H1 (cell line): ENCODE results near the gene RPS21. TPM values are rescaled to one million over a fixed set of nuclear protein-coding genes. Genes with fewer than 3 reads are reported as not detected.

Experiments
- CTCF ChIA-PET: fragments of 300-600 bp; sonication (Branson Sonifier 250); formaldehyde crosslinking; loops from one replicate; lab custom pipeline; 2021; ENCODE audit not compliant: partially characterized antibody; lab: Charles Lee
- POLR2A ChIA-PET: fragments of 300-600 bp; sonication (Branson Sonifier 250); formaldehyde crosslinking; loops from one replicate; lab custom pipeline; 2021; ENCODE audit warnings: inconsistent platforms; ENCODE audit not compliant: partially characterized antibody; lab: Charles Lee
- DNase-seq, 2 experiments: peaks; one replicate each; pipeline versions ENCODE4 v3.0.0 to v3.0.0-alpha.2; 2010 to 2022; ENCODE audit warnings: low spot score in 2 of 2, low read depth in 1 of 2, mixed read lengths in 1 of 2
- FAIRE-seq: peaks from 2 replicates; lab custom pipeline; 2011; peaks lifted over from hg19 to GRCh38; lab: Jason Lieb, UNC
- H2AFZ ChIP-seq: 2 replicates; pipeline ENCODE4 v1.8.1; 2012; ENCODE audit warnings: low read length, inconsistent platforms
- H2AK5ac ChIP-seq: 2 replicates; pipeline ENCODE4 v1.6.1; 2013; ENCODE audit warnings: low read depth, low read length
- H2BK120ac ChIP-seq: replicated peaks from 2 replicates; pipeline ENCODE3; 2013; ENCODE audit warnings: low read depth, low read length, inconsistent platforms
- H2BK12ac ChIP-seq: 2 replicates; pipeline ENCODE4 v1.6.1; 2013; ENCODE audit warnings: low read depth, low read length
- H2BK15ac ChIP-seq: 2 replicates; pipeline ENCODE4 v1.6.1; 2013; ENCODE audit warnings: low read length
- H2BK20ac ChIP-seq: 2 replicates; pipeline ENCODE4 v1.6.1; 2013; ENCODE audit warnings: low read length
- H2BK5ac ChIP-seq: 2 replicates; pipeline ENCODE4 v1.6.1; 2013; ENCODE audit warnings: low read depth, low read length
- H3K14ac ChIP-seq: 2 replicates; pipeline ENCODE4 v1.6.1; 2013; ENCODE audit warnings: inconsistent platforms; ENCODE audit not compliant: insufficient read length
- H3K18ac ChIP-seq: 2 replicates; pipeline ENCODE4 v1.6.1; 2013; ENCODE audit warnings: low read length; ENCODE audit errors: extremely low read depth
- H3K23ac ChIP-seq: 2 replicates; pipeline ENCODE4 v1.6.1; 2013; ENCODE audit warnings: inconsistent platforms; ENCODE audit not compliant: insufficient read length
- H3K23me2 ChIP-seq: 2 replicates; pipeline ENCODE4 v1.6.1; 2013; ENCODE audit warnings: low read depth, low read length
- H3K27ac ChIP-seq: 2 replicates; pipeline ENCODE4 v1.6.1; 2011; ENCODE audit warnings: low read depth, low read length, inconsistent platforms
- H3K27me3 ChIP-seq, 4 experiments: replicated peaks in 1 of 4; 1 replicate in 1 of 4; 2 replicates in 3 of 4; pipeline versions ENCODE4 v1.6.1 to v1.8.1; 2011 to 2013; ENCODE audit warnings: low read length in 3 of 4, mild to moderate bottlenecking in 3 of 4, inconsistent platforms in 2 of 4, mixed read lengths in 2 of 4, moderate library complexity in 1 of 4; ENCODE audit not compliant: control insufficient read depth in 3 of 4, insufficient read depth in 3 of 4; ENCODE audit errors: extremely low read depth in 1 of 4
- H3K36me3 ChIP-seq, 4 experiments: 2 replicates each; pipeline versions ENCODE4 v1.6.1 to v1.8.1; 2011 to 2013; ENCODE audit warnings: mild to moderate bottlenecking in 4 of 4, low read length in 3 of 4, moderate library complexity in 2 of 4, control low read depth in 1 of 4, inconsistent platforms in 1 of 4; ENCODE audit not compliant: insufficient read depth in 4 of 4, control insufficient read depth in 2 of 4
- H3K4ac ChIP-seq: replicated peaks from 2 replicates; pipeline ENCODE3; 2013; ENCODE audit warnings: low read length, low read depth, mixed read lengths, inconsistent platforms; ENCODE audit not compliant: insufficient read length
- H3K4me1 ChIP-seq, 4 experiments: replicated peaks in 1 of 4; 1 replicate in 1 of 4; 2 replicates in 3 of 4; pipeline versions ENCODE4 v1.6.1 to v1.8.1; 2011 to 2013; ENCODE audit warnings: low read length in 3 of 4, inconsistent platforms in 2 of 4, mixed read lengths in 1 of 4; ENCODE audit not compliant: insufficient read depth in 4 of 4, control insufficient read depth in 3 of 4
- H3K4me2 ChIP-seq, 2 experiments: 2 replicates each; pipeline versions ENCODE4 v1.6.1 to v1.8.1; 2011 to 2013; ENCODE audit warnings: low read depth in 2 of 2, low read length in 2 of 2, control low read depth in 1 of 2, inconsistent platforms in 1 of 2, mild to moderate bottlenecking in 1 of 2; ENCODE audit not compliant: insufficient read depth in 1 of 2
- H3K4me3 ChIP-seq, 4 experiments: fragments of 200-600, 300-600 bp in 1 of 4; sonication (generic), shearing (Covaris generic), sonication (Bioruptor Twin) in 1 of 4; 2 replicates each; pipeline versions ENCODE4 v1.5.1 to v1.8.1; 2011 to 2016; ENCODE audit warnings: low read length in 4 of 4, low read depth in 3 of 4, control low read depth in 2 of 4, inconsistent platforms in 2 of 4, mild to moderate bottlenecking in 2 of 4, mixed read lengths in 1 of 4, moderate library complexity in 1 of 4; ENCODE audit not compliant: insufficient read depth in 2 of 4; ENCODE audit errors: extremely low read depth in 1 of 4
- H3K56ac ChIP-seq: replicated peaks from 2 replicates; pipeline ENCODE3; 2013; ENCODE audit warnings: low read depth, mild to moderate bottlenecking, mixed read lengths, low read length, inconsistent platforms; ENCODE audit not compliant: insufficient read length
- H3K79me1 ChIP-seq: 2 replicates; pipeline ENCODE4 v1.6.1; 2013; ENCODE audit warnings: low read depth, low read length, control low read depth
- H3K79me2 ChIP-seq, 2 experiments: 2 replicates each; pipeline versions ENCODE4 v1.6.1 to v1.8.1; 2012 to 2013; ENCODE audit warnings: low read length in 2 of 2, mild to moderate bottlenecking in 2 of 2, inconsistent platforms in 1 of 2; ENCODE audit not compliant: insufficient read depth in 2 of 2, control insufficient read depth in 1 of 2
- H3K9ac ChIP-seq, 4 experiments: replicated peaks in 1 of 4; 1 replicate in 1 of 4; 2 replicates in 3 of 4; pipeline versions ENCODE4 v1.6.1 to v1.8.1; 2011 to 2013; ENCODE audit warnings: low read depth in 3 of 4, low read length in 3 of 4, control low read depth in 2 of 4, mild to moderate bottlenecking in 2 of 4, moderate library complexity in 2 of 4, inconsistent platforms in 1 of 4; ENCODE audit errors: extremely low read depth in 1 of 4
- H3K9me3 ChIP-seq, 2 experiments: 2 replicates each; pipeline versions ENCODE4 v1.6.1 to v1.8.1; 2012 to 2013; ENCODE audit warnings: mild to moderate bottlenecking in 2 of 2, moderate library complexity in 2 of 2, control low read depth in 1 of 2, inconsistent platforms in 1 of 2, low read depth in 1 of 2, low read length in 1 of 2, mixed read lengths in 1 of 2; ENCODE audit not compliant: insufficient read depth in 2 of 2
- H4K20me1 ChIP-seq, 2 experiments: replicated peaks in 1 of 2; 2 replicates each; pipeline versions ENCODE3 to v1.8.1; 2011 to 2013; ENCODE audit warnings: inconsistent platforms in 2 of 2, low read length in 2 of 2, mild to moderate bottlenecking in 1 of 2; ENCODE audit not compliant: insufficient read depth in 2 of 2, control insufficient read depth in 1 of 2
- H4K5ac ChIP-seq: 2 replicates; pipeline ENCODE4 v1.6.1; 2013; ENCODE audit warnings: low read length, low read depth, mixed read lengths, inconsistent platforms; ENCODE audit not compliant: insufficient read length
- H4K8ac ChIP-seq: 2 replicates; pipeline ENCODE4 v1.8.0; 2013; ENCODE audit warnings: mild to moderate bottlenecking, moderate library complexity, low read length, inconsistent platforms; ENCODE audit not compliant: insufficient read depth; ENCODE audit errors: extremely low read depth
- H4K91ac ChIP-seq: replicated peaks from 2 replicates; pipeline ENCODE3; 2013; ENCODE audit warnings: low read length, mixed read lengths, inconsistent platforms; ENCODE audit not compliant: insufficient read length
- GABPA ChIP-seq: IDR thresholded peaks from 2 replicates; pipeline ENCODE4 v1.6.1; 2011; ENCODE audit warnings: mild to moderate bottlenecking, low read length, moderate library complexity, borderline replicate concordance; ENCODE audit not compliant: insufficient read depth
- JUND ChIP-seq: IDR thresholded peaks from 2 replicates; pipeline ENCODE4 v1.6.1; 2011; ENCODE audit warnings: mild to moderate bottlenecking, improper control_type of control experiment, low read length
- KDM4A ChIP-seq: IDR thresholded peaks from one replicate; pipeline ENCODE4 v1.7.1; 2012; ENCODE audit warnings: low read depth, mild to moderate bottlenecking, moderate library complexity, low read length, inconsistent platforms; ENCODE audit not compliant: severe bottlenecking
- NANOG ChIP-seq: IDR thresholded peaks from 2 replicates; pipeline ENCODE4 v1.6.1; 2011; ENCODE audit warnings: low read length, low read depth, mild to moderate bottlenecking, inconsistent platforms; ENCODE audit not compliant: insufficient read depth, poor library complexity, severe bottlenecking
- NRF1 ChIP-seq: IDR thresholded peaks from 2 replicates; pipeline ENCODE4 v1.6.1; 2011; ENCODE audit warnings: mild to moderate bottlenecking, low read depth, low read length, improper control_type of control experiment
- PHF8 ChIP-seq: fragments of 200-600 bp; sonication (generic); conservative IDR thresholded peaks from 2 replicates; pipeline ENCODE4 v1.7.1; 2012; ENCODE audit warnings: low read depth, mild to moderate bottlenecking, inconsistent platforms, low read length, moderate library complexity
- SRF ChIP-seq: IDR thresholded peaks from 2 replicates; pipeline ENCODE4 v1.6.1; 2011; ENCODE audit warnings: mild to moderate bottlenecking, low read depth, low read length, moderate library complexity
- WGBS, 2 experiments: shearing (Covaris generic) in 1 of 2; methylation state at CpG; one replicate each; pipeline versions ENCODE4 v1.1.6 to v1.1.7; 2013 to 2015; ENCODE audit warnings: low lambda C conversion rate in 2 of 2, mixed read lengths in 2 of 2, inconsistent platforms in 1 of 2, low coverage in 1 of 2, missing lambda C conversion rate in 1 of 2; ENCODE audit not compliant: insufficient replicate concordance in 2 of 2, insufficient coverage in 1 of 2, insufficient read length in 1 of 2; ENCODE audit errors: extremely low coverage in 1 of 2, missing lambda C conversion rate in 1 of 2; 5-methylcytosine and 5-hydroxymethylcytosine counted together
- polyA plus RNA-seq, 7 experiments: library from polyadenylated mRNA; depleted of rRNA in 3 of 7; stranded (reverse) in 5 of 7; unstranded in 2 of 7; fragments of >200 nt in 5 of 7; fragments of 200-250 nt in 2 of 7; gene quantifications; 1 replicate in 5 of 7; 2 replicates in 1 of 7; 4 replicates in 1 of 7; pipeline versions ENCODE4 v1.2.1 to v1.2.3, GENCODE V29; 2011 to 2013; ENCODE audit warnings: missing spikeins in 2 of 7, mixed read lengths in 2 of 7
- total RNA-seq: library from RNA; stranded (reverse); fragmentation: NEBNext Ultra II Directional; extraction: Animal tissue kit (Norgen Biotek cat#: 25700); gene quantifications from 2 replicates; pipeline ENCODE4 v1.2.1, GENCODE V29; 2021
- TF ChIP-seq, protein P1 (sequence below), 3 experiments: IDR thresholded peaks; 1 replicate in 2 of 3; 2 replicates in 1 of 3; pipeline versions ENCODE4 v1.5.1 to v1.6.1; 2011; ENCODE audit warnings: low read length in 3 of 3, mild to moderate bottlenecking in 3 of 3, inconsistent platforms in 2 of 3, low read depth in 1 of 3, moderate library complexity in 1 of 3; ENCODE audit not compliant: insufficient read depth in 1 of 3; ENCODE audit errors: control extremely low read depth in 1 of 3
- TF ChIP-seq, protein P2 (sequence below): IDR thresholded peaks from 2 replicates; pipeline ENCODE4 v1.6.1; 2011; ENCODE audit warnings: low read depth, mild to moderate bottlenecking, low read length; ENCODE audit not compliant: insufficient read depth

Gene RPS21
- total and polyA plus RNA-seq, 2 of the 8 experiments (the other 6 are each of a cell fraction or from before 2014, with no cell fraction given), result 1,787 to 7,219 TPM

DNA sequence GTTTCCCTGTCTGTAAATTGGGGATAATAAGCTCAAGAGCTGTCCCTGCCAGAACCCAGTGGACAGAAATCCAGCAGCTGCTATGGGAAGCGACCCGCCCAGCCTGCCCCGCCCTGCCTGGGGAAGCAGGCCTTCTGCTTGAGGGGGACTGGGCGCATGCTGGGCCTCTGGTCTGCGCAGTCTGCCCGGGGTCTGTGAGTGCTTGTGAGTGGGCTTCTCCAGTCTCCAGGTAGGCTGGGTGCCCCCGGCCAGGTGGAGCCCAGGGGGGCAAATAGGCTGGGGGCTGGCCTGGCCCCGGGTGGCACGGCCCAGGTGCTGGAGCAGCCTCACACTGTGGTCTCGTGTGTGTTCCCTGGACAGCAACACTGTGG, 41.1 kb downstream of the RPS21 start:
- peak overlapping the region in 1 of 2 experiments; percentile 46; a peak in 1 of 4 replicates for H3K4me2 ChIP-seq
- H4K91ac ChIP-seq, result peak overlapping the region; percentile 76
- no peak overlapping the region for H3K9ac ChIP-seq
- no peaks in the 10 kb centered on the region for H3K79me2 ChIP-seq
- peak overlapping the region; percentile 75; the same call in 1 of the 2 replicates for H2BK15ac ChIP-seq
- H4K8ac ChIP-seq, result peak overlapping the region; percentile 28; the same call in 1 of the 2 replicates
- no peak overlapping the region for H4K5ac ChIP-seq
- FAIRE-seq, result no peak
- H2BK20ac ChIP-seq, result peak overlapping the region; percentile 87; the same call in 1 of the 2 replicates
- H3K23ac ChIP-seq, result no peak overlapping the region
- no peaks in the 10 kb centered on the region; a peak in 1 of 7 replicates for H3K27me3 ChIP-seq
- ChIA-PET CTCF (interaction anchor here (0.7 to 10.8 kb wide), 10 partner anchors 10 to 189 kb away, joined by 3 to 104 read pairs (median 4); no protein-coding TSS in a partner anchor), POLR2A (interaction anchor here (1.4 to 1.9 kb wide), 2 partner anchors 12 to 18 kb away, joined by 6 to 7 read pairs; no protein-coding TSS in a partner anchor)
- no peak overlapping the region for H3K4me3 ChIP-seq
- H3K23me2 ChIP-seq, result peaks cover 3% of the 10 kb centered on the region
- no peak overlapping the region for H3K4ac ChIP-seq
- no peak overlapping the region for H3K14ac ChIP-seq
- no peak overlapping the region for H3K56ac ChIP-seq
- peak overlapping the region; percentile 98; the same call in 1 of the 2 replicates for H2BK12ac ChIP-seq
- peak overlapping the region; percentile 79 for H3K18ac ChIP-seq
- H3K36me3 ChIP-seq, result no peaks in the 10 kb centered on the region
- no peak overlapping the region for H3K27ac ChIP-seq
- no peak for DNase-seq
- no peak overlapping the region for H2BK120ac ChIP-seq
- peak overlapping the region; percentile 60; the same call in 1 of the 2 replicates for H2BK5ac ChIP-seq
- no peaks in the 10 kb centered on the region for H3K79me1 ChIP-seq
- no peaks in the 10 kb centered on the region for H3K9me3 ChIP-seq
- H3K4me1 ChIP-seq, result peaks cover 0 to 43% (median 31%) of the 10 kb centered on the region in 4 experiments; a peak in 6 of 7 replicates
- no peak overlapping the region for H2AFZ ChIP-seq
- no peaks in the 10 kb centered on the region for H4K20me1 ChIP-seq
- no peak overlapping the region; the same call in 1 of the 2 replicates for H2AK5ac ChIP-seq
- 83% methylated on average over 10 of the region's 10 CpGs; no CpG with 5 or more reads in 1 of the 2 experiments for WGBS, 2 experiments
- TF ChIP-seq SRF (no peak), NANOG (no peak), JUND (no peak), NRF1 (no peak), PHF8 (no peak), KDM4A (no peak), GABPA (no peak)
- TF ChIP-seq, protein P1, sequence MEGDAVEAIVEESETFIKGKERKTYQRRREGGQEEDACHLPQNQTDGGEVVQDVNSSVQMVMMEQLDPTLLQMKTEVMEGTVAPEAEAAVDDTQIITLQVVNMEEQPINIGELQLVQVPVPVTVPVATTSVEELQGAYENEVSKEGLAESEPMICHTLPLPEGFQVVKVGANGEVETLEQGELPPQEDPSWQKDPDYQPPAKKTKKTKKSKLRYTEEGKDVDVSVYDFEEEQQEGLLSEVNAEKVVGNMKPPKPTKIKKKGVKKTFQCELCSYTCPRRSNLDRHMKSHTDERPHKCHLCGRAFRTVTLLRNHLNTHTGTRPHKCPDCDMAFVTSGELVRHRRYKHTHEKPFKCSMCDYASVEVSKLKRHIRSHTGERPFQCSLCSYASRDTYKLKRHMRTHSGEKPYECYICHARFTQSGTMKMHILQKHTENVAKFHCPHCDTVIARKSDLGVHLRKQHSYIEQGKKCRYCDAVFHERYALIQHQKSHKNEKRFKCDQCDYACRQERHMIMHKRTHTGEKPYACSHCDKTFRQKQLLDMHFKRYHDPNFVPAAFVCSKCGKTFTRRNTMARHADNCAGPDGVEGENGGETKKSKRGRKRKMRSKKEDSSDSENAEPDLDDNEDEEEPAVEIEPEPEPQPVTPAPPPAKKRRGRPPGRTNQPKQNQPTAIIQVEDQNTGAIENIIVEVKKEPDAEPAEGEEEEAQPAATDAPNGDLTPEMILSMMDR (IDR thresholded peaks at IDR 0.05; ENCODE audit: control extremely low read depth in 1 of 3, insufficient read depth in 1 of 3, low read depth in 1 of 3, low read length in 3 of 3), result no peak
- TF ChIP-seq, protein P2, sequence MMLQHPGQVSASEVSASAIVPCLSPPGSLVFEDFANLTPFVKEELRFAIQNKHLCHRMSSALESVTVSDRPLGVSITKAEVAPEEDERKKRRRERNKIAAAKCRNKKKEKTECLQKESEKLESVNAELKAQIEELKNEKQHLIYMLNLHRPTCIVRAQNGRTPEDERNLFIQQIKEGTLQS, result no peak
